ENCODE data around the gene CCR6. TPM values are rescaled to one million over a fixed set of nuclear protein-coding genes. Genes with fewer than 3 reads are reported as not detected.

The CCR6 gene
- total and polyA plus RNA-seq, 2 donors (not counting 1 experiment from before 2014, with no cell fraction given): not detected

GRCh38 chr6:167091805-167092107 is 31.1 kb upstream of the CCR6 start:
- Histone ChIP-seq H3K4me2 (ENCODE audit: extremely low read depth, insufficient read depth, low read length) (no peak overlapping the region), H3K9ac (ENCODE audit: insufficient read depth, low read length) (no peak overlapping the region), H3K36me3 (ENCODE audit: control insufficient read depth, insufficient read depth, low read length) (no peaks in the 10 kb centered on the region), H4K20me1 (ENCODE audit: control insufficient read depth, extremely low read depth, insufficient read depth, low read length) (no peaks in the 10 kb centered on the region), H3K4me1 (ENCODE audit: control insufficient read depth, extremely low read depth, insufficient read depth, low read length) (no peaks in the 10 kb centered on the region), H3K79me2 (ENCODE audit: control insufficient read depth, insufficient read depth, low read length) (no peaks in the 10 kb centered on the region), H3K9me3 (ENCODE audit: control insufficient read depth, insufficient read depth, low read depth, low read length) (no peaks in the 10 kb centered on the region), H3K27me3 (ENCODE audit: control insufficient read depth, insufficient read depth, low read length) (no peaks in the 10 kb centered on the region), H3K27ac (ENCODE audit: insufficient read depth, low read length) (no peak overlapping the region), H3K4me3 (replicated peaks in 1 of 4; ENCODE audit: control extremely low read depth in 1 of 4, insufficient read depth in 1 of 4, low read depth in 3 of 4, low read length in 4 of 4) (no peak overlapping the region), H2AFZ (ENCODE audit: low read length) (no peak overlapping the region)
- TF ChIP-seq EZH2 (IDR thresholded peaks at IDR 0.05; ENCODE audit: low read length, missing control alignments): no peak
- no peak for TF ChIP-seq CTCF (conservative IDR thresholded peaks at IDR 0.05 in 1 of 2, IDR thresholded peaks at IDR 0.05 in 1 of 2; ENCODE audit: low read depth in 1 of 2, low read length in 2 of 2)
- no peak for DNase-seq (ENCODE audit: low read depth in 2 of 2)

GRCh38 chr6:167092672-167093339 is 30.1 kb upstream of the CCR6 start:
- Histone ChIP-seq H3K4me1 (ENCODE audit: control insufficient read depth, extremely low read depth, insufficient read depth, low read length) (no peaks in the 10 kb centered on the region), H3K27ac (ENCODE audit: insufficient read depth, low read length) (no peak overlapping the region), H3K4me3 (replicated peaks in 1 of 4; ENCODE audit: control extremely low read depth in 1 of 4, insufficient read depth in 1 of 4, low read depth in 3 of 4, low read length in 4 of 4) (no peak overlapping the region), H3K36me3 (ENCODE audit: control insufficient read depth, insufficient read depth, low read length) (no peaks in the 10 kb centered on the region), H3K9me3 (ENCODE audit: control insufficient read depth, insufficient read depth, low read depth, low read length) (no peaks in the 10 kb centered on the region), H3K27me3 (ENCODE audit: control insufficient read depth, insufficient read depth, low read length) (no peaks in the 10 kb centered on the region), H4K20me1 (ENCODE audit: control insufficient read depth, extremely low read depth, insufficient read depth, low read length) (no peaks in the 10 kb centered on the region), H3K4me2 (ENCODE audit: extremely low read depth, insufficient read depth, low read length) (no peak overlapping the region), H2AFZ (ENCODE audit: low read length) (no peak overlapping the region), H3K9ac (ENCODE audit: insufficient read depth, low read length) (no peak overlapping the region), H3K79me2 (ENCODE audit: control insufficient read depth, insufficient read depth, low read length) (no peaks in the 10 kb centered on the region)
- TF ChIP-seq CTCF (conservative IDR thresholded peaks at IDR 0.05 in 1 of 2, IDR thresholded peaks at IDR 0.05 in 1 of 2; ENCODE audit: low read depth in 1 of 2, low read length in 2 of 2): no peak
- TF ChIP-seq EZH2 (IDR thresholded peaks at IDR 0.05; ENCODE audit: low read length, missing control alignments): no peak
- DNase-seq (ENCODE audit: low read depth in 2 of 2): no peak

GRCh38 chr6:167093406-167093921 is 29.4 kb upstream of the CCR6 start:
- H3K27me3 ChIP-seq (ENCODE audit: control insufficient read depth, insufficient read depth, low read length): no peaks in the 10 kb centered on the region
- H2AFZ ChIP-seq (ENCODE audit: low read length): no peak overlapping the region
- no peaks in the 10 kb centered on the region for H4K20me1 ChIP-seq (ENCODE audit: control insufficient read depth, extremely low read depth, insufficient read depth, low read length)
- no peak overlapping the region for H3K4me3 ChIP-seq (replicated peaks in 1 of 4; ENCODE audit: control extremely low read depth in 1 of 4, insufficient read depth in 1 of 4, low read depth in 3 of 4, low read length in 4 of 4)
- H3K36me3 ChIP-seq (ENCODE audit: control insufficient read depth, insufficient read depth, low read length): no peaks in the 10 kb centered on the region
- H3K79me2 ChIP-seq (ENCODE audit: control insufficient read depth, insufficient read depth, low read length): no peaks in the 10 kb centered on the region
- no peaks in the 10 kb centered on the region for H3K4me1 ChIP-seq (ENCODE audit: control insufficient read depth, extremely low read depth, insufficient read depth, low read length)
- no peaks in the 10 kb centered on the region for H3K9me3 ChIP-seq (ENCODE audit: control insufficient read depth, insufficient read depth, low read depth, low read length)
- H3K9ac ChIP-seq (ENCODE audit: insufficient read depth, low read length): no peak overlapping the region
- TF ChIP-seq CTCF (conservative IDR thresholded peaks at IDR 0.05 in 1 of 2, IDR thresholded peaks at IDR 0.05 in 1 of 2; ENCODE audit: low read depth in 1 of 2, low read length in 2 of 2) (no peak), EZH2 (IDR thresholded peaks at IDR 0.05; ENCODE audit: low read length, missing control alignments) (no peak)
- DNase-seq (ENCODE audit: low read depth in 2 of 2): no peak
- no peak overlapping the region for H3K4me2 ChIP-seq (ENCODE audit: extremely low read depth, insufficient read depth, low read length)
- H3K27ac ChIP-seq (ENCODE audit: insufficient read depth, low read length): no peak overlapping the region
